HFF-Myc (cell line): ENCODE measurements around the gene USP17L30.
"Not testable (repeated sequence)": the region's sequence is repeated elsewhere in the genome, so short reads cannot be mapped to it uniquely, and the experiment has no call there.

ENCODE experiments used
- DNase-seq: peaks from one replicate; pipeline ENCODE4 v3.0.0-alpha.2; 2011; ENCODE audit warnings: low read depth; ENCODE audit errors: extremely low read depth
- H3K4me3 ChIP-seq: replicated peaks from 2 replicates; pipeline ENCODE4 v1.5.1; 2011; ENCODE audit warnings: low read depth, mild to moderate bottlenecking, control low read depth, low read length
- CTCF ChIP-seq: IDR thresholded peaks from 2 replicates; pipeline ENCODE4 v1.5.1; 2012; ENCODE audit warnings: mild to moderate bottlenecking, low read depth, low read length, control low read depth; ENCODE audit errors: missing control alignments

USP17L30 gene

DNA sequence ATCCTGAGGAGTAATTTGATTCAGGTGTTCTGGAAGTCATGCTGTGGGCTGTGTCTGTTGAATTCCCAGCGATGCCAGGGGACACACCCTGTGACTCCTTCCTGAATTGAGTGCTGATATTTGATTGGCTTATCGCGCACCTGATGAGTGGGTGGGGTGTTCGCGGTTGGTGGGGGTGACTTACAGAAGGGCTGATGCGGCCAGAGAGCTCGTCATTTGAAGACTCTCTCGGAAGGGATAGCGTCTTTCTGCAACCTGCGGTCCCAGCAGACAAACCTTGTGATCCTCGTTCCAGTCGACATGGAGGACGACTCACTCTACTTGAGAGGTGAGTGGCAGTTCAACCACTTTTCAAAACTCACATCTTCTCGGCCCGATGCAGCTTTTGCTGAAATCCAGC lies at the start of gene USP17L30:
TSS of gene USP17L30 (plus strand) at position 301 of the 400 bp plus-strand sequence. CDS start at position 301, 0 bp downstream.
- H3K4me3 ChIP-seq, DNase-seq: not testable (repeated sequence)

DNA sequence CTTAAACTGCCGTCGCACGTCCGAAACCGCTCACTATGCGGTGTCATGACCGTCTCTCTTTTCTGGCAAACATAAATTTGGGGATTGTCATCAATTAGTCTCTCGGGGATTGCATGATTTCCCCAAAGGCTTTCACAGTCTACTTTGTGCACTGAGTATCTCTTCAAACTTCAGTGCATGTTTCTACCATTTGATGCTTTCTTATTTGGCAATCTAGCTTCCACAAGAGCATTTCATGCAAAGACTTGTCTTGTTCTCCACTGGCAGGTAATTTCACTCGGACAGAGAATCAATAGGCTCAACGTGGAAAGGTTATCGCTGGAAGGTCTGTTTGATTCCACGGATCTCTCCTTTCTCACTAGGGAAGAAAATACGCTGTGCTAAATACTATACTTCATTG lies 38.7 kb upstream of the USP17L30 start:
- not testable (repeated sequence) for H3K4me3 ChIP-seq, DNase-seq

- H3K4me3 ChIP-seq, DNase-seq: not testable (repeated sequence)
Measured at GRCh38 chr4:9324865-9325264, 38.1 kb upstream of the USP17L30 start, which contains the start of gene USP17L24. TSS of gene USP17L24 (plus strand) at chr4:9325165. CDS start at chr4:9325165, 0 bp downstream.

DNA sequence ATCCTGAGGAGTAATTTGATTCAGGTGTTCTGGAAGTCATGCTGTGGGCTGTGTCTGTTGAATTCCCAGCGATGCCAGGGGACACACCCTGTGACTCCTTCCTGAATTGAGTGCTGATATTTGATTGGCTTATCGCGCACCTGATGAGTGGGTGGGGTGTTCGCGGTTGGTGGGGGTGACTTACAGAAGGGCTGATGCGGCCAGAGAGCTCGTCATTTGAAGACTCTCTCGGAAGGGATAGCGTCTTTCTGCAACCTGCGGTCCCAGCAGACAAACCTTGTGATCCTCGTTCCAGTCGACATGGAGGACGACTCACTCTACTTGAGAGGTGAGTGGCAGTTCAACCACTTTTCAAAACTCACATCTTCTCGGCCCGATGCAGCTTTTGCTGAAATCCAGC lies 33.3 kb upstream of the USP17L30 start, which contains the start of gene USP17L25:
TSS of gene USP17L25 (plus strand) at position 301 of the 400 bp plus-strand sequence. CDS start at position 301, 0 bp downstream.
- not testable (repeated sequence) for DNase-seq, H3K4me3 ChIP-seq

GRCh38 chr4:9334358-9334757 lies 28.6 kb upstream of the USP17L30 start, which contains the start of gene USP17L26:
TSS of gene USP17L26 (plus strand) at chr4:9334658. CDS start at chr4:9334658, 0 bp downstream.
- not testable (repeated sequence) for H3K4me3 ChIP-seq, DNase-seq

DNA sequence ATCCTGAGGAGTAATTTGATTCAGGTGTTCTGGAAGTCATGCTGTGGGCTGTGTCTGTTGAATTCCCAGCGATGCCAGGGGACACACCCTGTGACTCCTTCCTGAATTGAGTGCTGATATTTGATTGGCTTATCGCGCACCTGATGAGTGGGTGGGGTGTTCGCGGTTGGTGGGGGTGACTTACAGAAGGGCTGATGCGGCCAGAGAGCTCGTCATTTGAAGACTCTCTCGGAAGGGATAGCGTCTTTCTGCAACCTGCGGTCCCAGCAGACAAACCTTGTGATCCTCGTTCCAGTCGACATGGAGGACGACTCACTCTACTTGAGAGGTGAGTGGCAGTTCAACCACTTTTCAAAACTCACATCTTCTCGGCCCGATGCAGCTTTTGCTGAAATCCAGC lies 23.8 kb upstream of the USP17L30 start, which contains the start of gene USP17L5:
TSS of gene USP17L5 (plus strand) at position 301 of the 400 bp plus-strand sequence. CDS start at position 301, 0 bp downstream.
- not testable (repeated sequence) for DNase-seq, H3K4me3 ChIP-seq

DNA sequence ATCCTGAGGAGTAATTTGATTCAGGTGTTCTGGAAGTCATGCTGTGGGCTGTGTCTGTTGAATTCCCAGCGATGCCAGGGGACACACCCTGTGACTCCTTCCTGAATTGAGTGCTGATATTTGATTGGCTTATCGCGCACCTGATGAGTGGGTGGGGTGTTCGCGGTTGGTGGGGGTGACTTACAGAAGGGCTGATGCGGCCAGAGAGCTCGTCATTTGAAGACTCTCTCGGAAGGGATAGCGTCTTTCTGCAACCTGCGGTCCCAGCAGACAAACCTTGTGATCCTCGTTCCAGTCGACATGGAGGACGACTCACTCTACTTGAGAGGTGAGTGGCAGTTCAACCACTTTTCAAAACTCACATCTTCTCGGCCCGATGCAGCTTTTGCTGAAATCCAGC lies 19.1 kb upstream of the USP17L30 start, which contains the start of gene USP17L27:
TSS of gene USP17L27 (plus strand) at position 301 of the 400 bp plus-strand sequence. CDS start at position 301, 0 bp downstream.
- not testable (repeated sequence) for DNase-seq, H3K4me3 ChIP-seq

DNA sequence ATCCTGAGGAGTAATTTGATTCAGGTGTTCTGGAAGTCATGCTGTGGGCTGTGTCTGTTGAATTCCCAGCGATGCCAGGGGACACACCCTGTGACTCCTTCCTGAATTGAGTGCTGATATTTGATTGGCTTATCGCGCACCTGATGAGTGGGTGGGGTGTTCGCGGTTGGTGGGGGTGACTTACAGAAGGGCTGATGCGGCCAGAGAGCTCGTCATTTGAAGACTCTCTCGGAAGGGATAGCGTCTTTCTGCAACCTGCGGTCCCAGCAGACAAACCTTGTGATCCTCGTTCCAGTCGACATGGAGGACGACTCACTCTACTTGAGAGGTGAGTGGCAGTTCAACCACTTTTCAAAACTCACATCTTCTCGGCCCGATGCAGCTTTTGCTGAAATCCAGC lies 14.3 kb upstream of the USP17L30 start, which contains the start of gene USP17L28:
TSS of gene USP17L28 (plus strand) at position 301 of the 400 bp plus-strand sequence. CDS start at position 301, 0 bp downstream.
- DNase-seq, H3K4me3 ChIP-seq: not testable (repeated sequence)

DNA sequence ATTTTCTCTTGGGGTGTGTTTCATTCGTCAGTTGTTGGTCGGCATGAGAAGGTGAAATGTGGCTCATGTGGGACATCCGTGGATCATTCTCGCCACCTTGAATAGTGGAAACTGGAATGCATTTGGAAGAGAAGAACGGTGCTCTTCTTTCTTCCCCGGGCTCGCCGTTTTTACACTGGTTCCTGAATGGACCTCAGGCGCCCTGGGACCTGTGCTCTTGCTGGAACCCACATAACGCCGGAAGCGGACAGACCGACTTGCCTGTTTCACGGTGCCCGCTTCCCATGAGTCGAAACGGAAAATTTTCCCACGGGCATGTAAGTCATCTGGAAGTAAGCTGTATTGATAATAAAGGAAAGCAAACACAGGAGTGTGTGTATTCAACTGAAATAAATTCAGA lies 12.1 kb upstream of the USP17L30 start:
- DNase-seq, H3K4me3 ChIP-seq: not testable (repeated sequence)

- H3K4me3 ChIP-seq, DNase-seq: not testable (repeated sequence)
Measured at GRCh38 chr4:9353338-9353737, 9.6 kb upstream of the USP17L30 start, which contains the start of gene USP17L29. TSS of gene USP17L29 (plus strand) at chr4:9353638. CDS start at chr4:9353638, 0 bp downstream.

GRCh38 chr4:9379881-9380280 lies 17.0 kb downstream of the USP17L30 start:
- DNase-seq = not testable (repeated sequence)

GRCh38 chr4:9381012-9381534 lies 18.1 kb downstream of the USP17L30 start:
- peak; percentile 37 for TF ChIP-seq CTCF
- H3K4me3 ChIP-seq = peak overlapping the region; percentile 28
- not testable (repeated sequence) for DNase-seq

More at GRCh38 chr4:9379881-9380280, 17.0 kb downstream of the USP17L30 start:
- H3K4me3 ChIP-seq = not testable (repeated sequence)

DNA sequence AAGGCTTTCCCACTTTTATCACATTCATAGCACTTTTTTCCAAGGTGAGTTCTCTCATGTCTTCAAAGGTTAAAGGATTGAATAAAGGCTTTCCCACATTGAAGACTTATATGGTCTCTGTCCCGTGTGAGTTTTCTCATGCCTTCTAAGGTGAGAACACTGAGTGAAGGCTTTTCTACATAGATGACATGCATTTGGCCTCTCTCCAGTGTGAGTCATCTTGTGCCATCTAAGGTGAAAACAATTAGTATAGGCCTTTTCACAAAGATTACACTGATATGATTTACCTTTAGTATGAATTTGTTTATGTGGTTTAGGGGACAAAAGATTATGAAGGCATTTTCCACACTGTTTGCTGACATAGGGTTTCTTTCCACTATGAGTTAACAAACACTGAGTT lies 21.2 kb downstream of the USP17L30 start:
- no peak for DNase-seq
- no peak for TF ChIP-seq CTCF
- H3K4me3 ChIP-seq = no peak overlapping the region

GRCh38 chr4:9389001-9389400 lies 26.1 kb downstream of the USP17L30 start:
- not testable (repeated sequence) for H3K4me3 ChIP-seq, DNase-seq

GRCh38 chr4:9405774-9406173 lies 42.8 kb downstream of the USP17L30 start:
- not testable (repeated sequence) for DNase-seq, H3K4me3 ChIP-seq

DNA sequence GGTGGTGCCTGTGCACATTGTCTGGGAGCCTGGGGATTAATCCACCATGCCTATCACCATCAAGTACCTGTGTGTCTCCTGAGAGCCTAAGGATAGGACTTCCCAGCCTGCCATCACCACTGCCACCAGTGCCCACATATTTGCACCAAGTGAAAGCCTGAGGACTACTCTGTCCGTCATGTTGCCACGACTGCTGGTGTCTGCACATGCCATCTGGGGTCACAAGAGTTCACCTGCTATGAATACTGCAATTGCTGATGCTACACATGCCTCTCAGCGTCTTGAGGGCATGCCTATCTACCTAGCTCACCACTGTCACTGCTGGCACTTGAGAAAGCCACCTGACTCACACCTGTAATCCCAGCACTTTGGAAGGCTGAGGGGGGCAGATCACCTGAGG lies 43.6 kb downstream of the USP17L30 start:
- not testable (repeated sequence) for DNase-seq, H3K4me3 ChIP-seq
